ENCODE data around the gene PNMA3. TPM values are rescaled to one million over a fixed set of nuclear protein-coding genes. Genes with fewer than 3 reads are reported as not detected.

PNMA3 gene, protein sequence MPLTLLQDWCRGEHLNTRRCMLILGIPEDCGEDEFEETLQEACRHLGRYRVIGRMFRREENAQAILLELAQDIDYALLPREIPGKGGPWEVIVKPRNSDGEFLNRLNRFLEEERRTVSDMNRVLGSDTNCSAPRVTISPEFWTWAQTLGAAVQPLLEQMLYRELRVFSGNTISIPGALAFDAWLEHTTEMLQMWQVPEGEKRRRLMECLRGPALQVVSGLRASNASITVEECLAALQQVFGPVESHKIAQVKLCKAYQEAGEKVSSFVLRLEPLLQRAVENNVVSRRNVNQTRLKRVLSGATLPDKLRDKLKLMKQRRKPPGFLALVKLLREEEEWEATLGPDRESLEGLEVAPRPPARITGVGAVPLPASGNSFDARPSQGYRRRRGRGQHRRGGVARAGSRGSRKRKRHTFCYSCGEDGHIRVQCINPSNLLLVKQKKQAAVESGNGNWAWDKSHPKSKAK
- total RNA-seq (2022; extraction: Qiagen RNA extraction) = 0.16 to 0.26 TPM (median 0.20 TPM) in 5 replicates

DNA sequence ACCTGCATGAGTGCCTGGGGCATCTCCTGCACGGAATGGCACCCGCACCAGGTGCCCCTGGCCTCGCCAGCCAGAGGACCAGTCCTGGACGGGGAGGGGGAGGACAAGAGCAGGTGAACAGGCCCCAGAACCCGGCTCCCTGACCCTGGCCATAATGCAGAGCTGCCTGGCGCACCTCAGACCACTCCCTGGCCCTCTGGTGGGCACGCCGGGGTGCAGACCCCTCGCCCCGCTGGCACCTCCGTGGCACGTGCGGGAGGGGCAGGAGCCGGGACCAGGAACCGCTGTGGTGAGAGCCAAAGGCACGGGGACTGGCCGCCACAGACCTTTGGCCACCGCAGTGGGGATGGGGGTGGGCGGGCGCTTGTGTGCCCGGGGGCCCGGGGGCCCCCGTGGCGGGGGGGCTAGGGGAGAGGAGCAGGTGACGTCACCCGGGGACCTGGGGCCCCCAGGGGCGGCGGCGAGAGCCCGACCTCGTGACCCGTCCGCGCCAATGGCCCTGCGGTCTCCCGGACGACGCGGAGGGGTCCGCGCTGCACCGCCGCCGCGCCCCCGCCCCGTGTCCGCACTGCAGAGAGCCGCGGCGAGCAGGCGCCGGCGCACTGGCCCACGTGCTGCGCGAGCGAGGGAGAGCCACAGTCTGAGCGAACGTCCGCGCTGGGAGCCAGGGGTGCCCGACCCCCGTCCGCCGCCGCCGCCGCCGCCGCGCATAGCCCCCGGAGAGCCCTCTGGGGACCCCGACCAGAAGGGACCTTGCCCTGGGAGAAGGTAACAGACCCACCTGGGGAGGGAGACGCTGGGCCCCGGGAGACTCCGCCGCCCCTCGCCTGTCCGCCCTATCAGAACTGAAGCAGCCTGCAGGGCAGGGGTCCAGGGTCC is at the start of gene PNMA3:
PNMA3 (plus strand) TSS at position 600 of the 879 bp plus-strand sequence. CDS start 586 bp downstream, outside the sequence.

DNA sequence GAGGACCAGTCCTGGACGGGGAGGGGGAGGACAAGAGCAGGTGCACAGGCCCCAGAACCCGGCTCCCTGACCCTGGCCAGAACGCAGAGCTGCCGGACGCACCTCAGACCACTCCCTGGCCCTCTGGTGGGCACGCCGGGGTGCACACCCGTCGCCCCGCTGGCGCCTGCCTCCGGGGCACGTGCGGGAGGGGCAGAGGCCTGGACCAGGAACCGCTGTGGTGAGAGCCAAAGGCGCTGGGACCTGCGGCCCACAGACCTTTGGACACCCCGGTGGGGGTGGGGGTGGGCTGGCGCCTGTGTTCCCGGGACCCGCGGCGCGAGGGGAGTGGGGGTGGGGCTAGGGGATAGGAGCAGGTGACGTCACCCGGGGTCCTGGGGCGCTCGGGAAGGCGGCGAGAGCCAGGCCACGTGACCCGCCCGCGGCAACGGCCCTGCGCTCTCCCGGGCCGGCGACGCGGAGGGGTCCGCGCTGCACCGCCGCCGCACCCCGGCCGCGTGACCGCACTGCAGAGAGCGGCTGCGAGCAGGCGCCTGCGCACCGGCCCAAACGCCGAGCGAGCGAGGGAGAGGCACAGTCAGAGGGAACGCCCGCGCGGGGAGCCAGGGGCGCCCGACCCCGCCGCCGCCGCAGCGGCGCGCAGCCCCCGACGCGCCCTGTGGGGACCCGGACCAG is 15.8 kb downstream of the PNMA3 start, which contains the start of gene PNMA6A:
PNMA6A (plus strand) TSS at position 546 of the 675 bp plus-strand sequence. CDS start 609 bp downstream, outside the sequence.

Other genes starting within 250 kb of the PNMA3 start
- gene CETN2, start 225.7 kb upstream of the PNMA3 start, total RNA-seq (2022; extraction: Qiagen RNA extraction) = 71.4 to 95.9 TPM (median 72.9 TPM) in 5 replicates
- 49.1 to 52.6 TPM (median 50.6 TPM) in 5 replicates for gene NSDHL, start 225.4 kb upstream of the PNMA3 start, total RNA-seq (2022; extraction: Qiagen RNA extraction)
- gene ZNF185, start 158.4 kb upstream of the PNMA3 start, total RNA-seq (2022; extraction: Qiagen RNA extraction) = 6.6 to 8.8 TPM (median 7.7 TPM) in 5 replicates
- gene PNMA5, start 62.4 kb upstream of the PNMA3 start, total RNA-seq (2022; extraction: Qiagen RNA extraction) = not detected in 5 replicates
- 4.0 to 4.8 TPM (median 4.7 TPM) in 5 replicates for gene PNMA6A, start 16.0 kb downstream of the PNMA3 start, total RNA-seq (2022; extraction: Qiagen RNA extraction)
- 0.07 to 0.14 TPM (median 0.12 TPM) in 5 replicates for gene MAGEA1, start 122.8 kb downstream of the PNMA3 start, total RNA-seq (2022; extraction: Qiagen RNA extraction)

Data from A549 treated with dexamethasone at 1 μM for 4 hours (cell line).